Neural progenitor cell (in vitro differentiated cells): Measurements from ENCODE around the gene IQGAP2. TPM values are rescaled to one million over a fixed set of nuclear protein-coding genes. Genes with fewer than 3 reads are reported as not detected.

Experiments
- DNase-seq: peaks from one replicate; pipeline ENCODE4 v3.0.0-alpha.2; 2016; ENCODE audit warnings: low spot score
- H2AFZ ChIP-seq: fragments of 200-600 bp; sonication (generic); replicated peaks from 2 replicates; pipeline ENCODE4 v1.6.1; 2016; ENCODE audit warnings: antibody characterized with exemption
- H3F3A ChIP-seq: fragments of 200-600 bp; sonication (generic); 2 replicates; pipeline ENCODE4 v1.6.1; 2016; ENCODE audit warnings: antibody characterized with exemption, low read depth
- H3K27ac ChIP-seq: fragments of 200-600 bp; sonication (generic); 2 replicates; pipeline ENCODE4 v1.5.1; 2016; ENCODE audit warnings: mild to moderate bottlenecking
- H3K27me3 ChIP-seq: fragments of 200-600 bp; sonication (generic); 2 replicates; pipeline ENCODE4 v1.6.1; 2016; ENCODE audit warnings: mild to moderate bottlenecking, moderate library complexity
- H3K36me3 ChIP-seq: fragments of 200-600 bp; sonication (generic); 2 replicates; pipeline ENCODE4 v1.5.1; 2016
- H3K4me1 ChIP-seq: fragments of 200-600 bp; sonication (generic); 2 replicates; pipeline ENCODE4 v1.6.1; 2016; ENCODE audit warnings: mixed run types
- H3K4me2 ChIP-seq: fragments of 200-600 bp; sonication (generic); 2 replicates; pipeline ENCODE4 v1.6.1; 2016
- H3K4me3 ChIP-seq: fragments of 200-600 bp; sonication (generic); 2 replicates; pipeline ENCODE4 v1.5.1; 2016
- H3K79me2 ChIP-seq: fragments of 200-600 bp; sonication (generic); 2 replicates; pipeline ENCODE4 v1.6.1; 2016; ENCODE audit warnings: low read depth
- H3K9ac ChIP-seq: fragments of 200-600 bp; sonication (generic); 2 replicates; pipeline ENCODE4 v1.6.1; 2016
- H3K9me3 ChIP-seq: fragments of 200-600 bp; sonication (generic); 2 replicates; pipeline ENCODE4 v1.5.1; 2016; ENCODE audit warnings: low read depth
- H4K20me1 ChIP-seq: fragments of 200-600 bp; sonication (generic); 2 replicates; pipeline ENCODE4 v1.6.1; 2016; ENCODE audit warnings: low read depth
- H3K27ac Mint-ChIP-seq: 3 replicates; pipeline ENCODE4 v1.8.0; 2021; ENCODE audit warnings: mixed read lengths
- H3K27me3 Mint-ChIP-seq: 2 replicates; pipeline ENCODE4 v1.8.0; 2022; ENCODE audit warnings: low read depth, mild to moderate bottlenecking, inconsistent platforms, moderate library complexity, mixed read lengths; ENCODE audit not compliant: insufficient read depth
- H3K36me3 Mint-ChIP-seq: 3 replicates; pipeline ENCODE4 v1.8.0; 2021; ENCODE audit warnings: mixed read lengths
- H3K4me1 Mint-ChIP-seq: 3 replicates; pipeline ENCODE4 v1.8.0; 2021; ENCODE audit warnings: mixed read lengths
- H3K4me3 Mint-ChIP-seq: 3 replicates; pipeline ENCODE4 v1.8.0; 2021; ENCODE audit warnings: mild to moderate bottlenecking, moderate library complexity, mixed read lengths
- H3K9me3 Mint-ChIP-seq: 3 replicates; pipeline ENCODE4 v1.8.0; 2020; ENCODE audit warnings: mixed read lengths
- CTCF ChIP-seq: fragments of 200-600 bp; sonication (generic); IDR thresholded peaks from 2 replicates; pipeline ENCODE4 v1.5.1; 2017; ENCODE audit warnings: antibody characterized with exemption, mild to moderate bottlenecking
- EZH2 ChIP-seq: fragments of 200-600 bp; sonication (generic); IDR thresholded peaks from 2 replicates; pipeline ENCODE4 v1.6.1; 2017; ENCODE audit warnings: antibody characterized with exemption, mild to moderate bottlenecking, moderate library complexity
- EZH2phosphoT487 ChIP-seq: fragments of 200-600 bp; sonication (generic); IDR thresholded peaks from 2 replicates; pipeline ENCODE4 v1.6.1; 2017; ENCODE audit warnings: antibody characterized with exemption
- total RNA-seq: library from RNA; depleted of rRNA; stranded (reverse); fragments of >200 nt; gene quantifications from 2 replicates; pipeline ENCODE4 v1.2.3, GENCODE V29; 2015; ENCODE audit warnings: low replicate concordance

Gene IQGAP2
- total RNA-seq, 1 donor from 2014 or later, result 37.7 TPM

- H3K27me3 ChIP-seq, result no peaks in the 10 kb centered on the region
- Mint-ChIP-seq H3K4me1 (peaks cover 16% of the 10 kb centered on the region), H3K9me3 (no peaks in the 10 kb centered on the region), H3K27me3 (peaks cover 5% of the 10 kb centered on the region), H3K4me3 (no peak overlapping the region), H3K27ac (no peak overlapping the region), H3K36me3 (peaks cover 2% of the 10 kb centered on the region)
- no peak overlapping the region for H3K4me2 ChIP-seq
- H3K9ac ChIP-seq, result no peak overlapping the region
- no peaks in the 10 kb centered on the region for H3K9me3 ChIP-seq
- H3K4me3 ChIP-seq, result no peak overlapping the region
- no peaks in the 10 kb centered on the region for H3K79me2 ChIP-seq
- no peaks in the 10 kb centered on the region for H4K20me1 ChIP-seq
- H3K27ac ChIP-seq, result no peak overlapping the region
- TF ChIP-seq EZH2phosphoT487 (no peak), CTCF (no peak)
- H3K36me3 ChIP-seq, result no peaks in the 10 kb centered on the region
- peaks cover 20% of the 10 kb centered on the region for H3K4me1 ChIP-seq
- peaks cover 6% of the 10 kb centered on the region for H3F3A ChIP-seq
- no peak for DNase-seq
- no peak overlapping the region for H2AFZ ChIP-seq
These were observed 223.7 kb downstream of the IQGAP2 start for GRCh38 chr5:76626738-76627137.

GRCh38 chr5:76634661-76635060, 231.6 kb downstream of the IQGAP2 start:
- Mint-ChIP-seq H3K4me1 (peaks cover 2% of the 10 kb centered on the region), H3K27ac (no peak overlapping the region), H3K4me3 (no peak overlapping the region), H3K27me3 (peaks cover 3% of the 10 kb centered on the region), H3K36me3 (peaks cover 4% of the 10 kb centered on the region), H3K9me3 (no peaks in the 10 kb centered on the region)
- Histone ChIP-seq H3F3A (no peaks in the 10 kb centered on the region), H3K9me3 (no peaks in the 10 kb centered on the region), H3K4me3 (no peak overlapping the region), H3K4me1 (no peaks in the 10 kb centered on the region), H4K20me1 (no peaks in the 10 kb centered on the region), H3K9ac (no peak overlapping the region), H3K79me2 (no peaks in the 10 kb centered on the region), H3K36me3 (no peaks in the 10 kb centered on the region), H2AFZ (no peak overlapping the region), H3K27ac (no peak overlapping the region), H3K27me3 (no peaks in the 10 kb centered on the region), H3K4me2 (no peak overlapping the region)
- TF ChIP-seq CTCF, result no peak
- TF ChIP-seq EZH2, result no peak
- no peak for TF ChIP-seq EZH2phosphoT487
- DNase-seq, result no peak

GRCh38 chr5:76637490-76637889, 234.4 kb downstream of the IQGAP2 start:
- peaks cover 4% of the 10 kb centered on the region for H3K36me3 Mint-ChIP-seq

More at GRCh38 chr5:76637490-76637889, 234.4 kb downstream of the IQGAP2 start:
- Mint-ChIP-seq H3K27ac (no peak overlapping the region), H3K9me3 (no peaks in the 10 kb centered on the region), H3K4me3 (no peak overlapping the region), H3K4me1 (peaks cover 2% of the 10 kb centered on the region), H3K27me3 (peaks cover 5% of the 10 kb centered on the region)
- Histone ChIP-seq H2AFZ (no peak overlapping the region), H3K9me3 (no peaks in the 10 kb centered on the region), H3K4me1 (no peaks in the 10 kb centered on the region), H3K4me3 (no peak overlapping the region), H3K79me2 (no peaks in the 10 kb centered on the region), H3K27me3 (no peaks in the 10 kb centered on the region), H3K4me2 (no peak overlapping the region), H3F3A (no peaks in the 10 kb centered on the region), H3K9ac (no peak overlapping the region), H3K27ac (no peak overlapping the region), H3K36me3 (no peaks in the 10 kb centered on the region), H4K20me1 (no peaks in the 10 kb centered on the region)
- TF ChIP-seq CTCF, result no peak
- no peak for TF ChIP-seq EZH2phosphoT487
- no peak for TF ChIP-seq EZH2
- no peak for DNase-seq
